OCI-LY3 (cell line): Measurements from ENCODE around the gene HLF.

ENCODE experiments used
- H2AFZ ChIP-seq: fragments of 200-600, 300-600 bp; shearing (Covaris generic); 2 replicates; pipeline ENCODE4 v1.6.0; 2014; ENCODE audit warnings: antibody characterized with exemption, low read depth, low read length
- H3K27ac ChIP-seq: fragments of 200-600, 300-600 bp; sonication (generic); 2 replicates; pipeline ENCODE4 v1.5.1; 2014; ENCODE audit warnings: mild to moderate bottlenecking, low read length, moderate library complexity, mixed read lengths
- H3K27me3 ChIP-seq: fragments of 200-600, 300-600 bp; sonication (generic); 2 replicates; pipeline ENCODE4 v1.6.1; 2014; ENCODE audit warnings: low read depth, low read length, mixed read lengths
- H3K36me3 ChIP-seq: fragments of 200-600, 300-600 bp; sonication (generic); replicated peaks from 2 replicates; pipeline ENCODE3; 2014; ENCODE audit warnings: low read depth, low read length, mixed read lengths
- H3K4me1 ChIP-seq: fragments of 300-600, 200-600 bp; sonication (generic); 2 replicates; pipeline ENCODE4 v1.6.1; 2014; ENCODE audit warnings: low read length, mixed read lengths
- H3K4me2 ChIP-seq: fragments of 200-600, 300-600 bp; sonication (generic); 2 replicates; pipeline ENCODE4 v1.6.1; 2014; ENCODE audit warnings: low read length, mixed read lengths
- H3K4me3 ChIP-seq: fragments of 300-600, 200-600 bp; sonication (generic); 2 replicates; pipeline ENCODE4 v1.5.1; 2014; ENCODE audit warnings: antibody characterized with exemption, mild to moderate bottlenecking, low read length, moderate library complexity
- H3K79me2 ChIP-seq: fragments of 300-600, 200-600 bp; shearing (Covaris generic); 2 replicates; pipeline ENCODE4 v1.6.1; 2014; ENCODE audit warnings: mild to moderate bottlenecking, low read length, mixed read lengths
- H3K9ac ChIP-seq: fragments of 300-600, 200-600 bp; shearing (Covaris generic); 2 replicates; pipeline ENCODE4 v1.6.0; 2014; ENCODE audit warnings: mild to moderate bottlenecking, low read length, moderate library complexity
- H3K9me3 ChIP-seq: fragments of 200-600, 300-600 bp; shearing (Covaris generic); 2 replicates; pipeline ENCODE4 v1.6.1; 2014; ENCODE audit warnings: low read length, mixed read lengths; ENCODE audit not compliant: insufficient read depth
- H4K20me1 ChIP-seq: fragments of 200-600, 300-600 bp; sonication (generic); 2 replicates; pipeline ENCODE4 v1.6.1; 2016; ENCODE audit warnings: low read length, mixed read lengths; ENCODE audit not compliant: insufficient read depth
- CTCF ChIP-seq: fragments of 200-600, 300-600 bp; sonication (generic); IDR thresholded peaks from 2 replicates; pipeline ENCODE4 v1.5.1; 2014; ENCODE audit warnings: antibody characterized with exemption, low read length, low read depth
- EZH2phosphoT487 ChIP-seq: fragments of 200-600 bp; shearing (Covaris generic); IDR thresholded peaks from 2 replicates; pipeline ENCODE4 v1.6.1; 2018; ENCODE audit warnings: antibody characterized with exemption, mixed run types, low read depth

Gene HLF

DNA sequence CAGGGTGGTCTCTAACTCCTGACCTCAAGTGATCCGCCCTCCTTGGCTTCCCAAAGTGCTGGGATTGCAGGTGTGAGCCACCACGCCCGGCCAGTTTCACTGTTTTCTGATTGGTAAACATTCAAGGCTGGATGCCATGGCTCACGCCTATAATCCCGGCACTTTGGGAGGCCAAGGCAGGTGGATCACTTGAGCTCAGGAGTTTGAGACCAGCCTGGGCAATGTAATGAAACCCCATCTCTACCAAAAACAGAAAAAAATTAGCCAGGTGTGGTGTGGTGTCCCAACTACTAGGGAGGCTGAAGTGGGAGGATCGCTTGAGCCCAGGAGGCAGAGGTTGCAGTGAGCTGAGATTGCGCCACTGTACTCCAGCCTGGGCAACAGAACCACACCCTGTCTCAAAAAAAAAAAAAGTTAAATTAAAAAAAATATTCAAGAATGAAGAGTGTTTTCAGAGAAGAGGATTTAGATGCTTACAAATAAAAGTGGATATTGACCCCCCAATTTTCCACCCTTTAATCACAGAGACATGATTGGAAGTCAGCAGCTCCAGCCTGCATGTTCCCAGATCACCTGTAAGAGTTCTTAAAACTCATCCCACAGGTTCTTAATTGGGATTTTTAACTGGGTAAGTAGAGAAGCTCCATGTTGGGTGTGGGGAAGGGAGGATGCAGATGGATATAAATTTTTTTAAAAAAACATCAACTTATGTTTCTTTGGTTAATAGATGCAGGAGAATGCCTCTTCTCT lies 23.8 kb downstream of the HLF start:
- Histone ChIP-seq H3K9ac (no peak overlapping the region), H3K4me3 (no peak overlapping the region), H3K27ac (no peak overlapping the region), H3K27me3 (no peaks in the 10 kb centered on the region), H3K9me3 (peaks cover 4% of the 10 kb centered on the region; the same call in 1 of the 2 replicates), H2AFZ (no peak overlapping the region), H3K79me2 (peaks cover 46% of the 10 kb centered on the region), H3K4me2 (no peak overlapping the region), H3K4me1 (peaks cover 28% of the 10 kb centered on the region), H3K36me3 (peaks cover 22% of the 10 kb centered on the region), H4K20me1 (0 out of 2 replicates have a peak, but pooled peaks cover 3% of the 10 kb centered on the region)
- no peak for TF ChIP-seq EZH2phosphoT487
- no peak for TF ChIP-seq CTCF

DNA sequence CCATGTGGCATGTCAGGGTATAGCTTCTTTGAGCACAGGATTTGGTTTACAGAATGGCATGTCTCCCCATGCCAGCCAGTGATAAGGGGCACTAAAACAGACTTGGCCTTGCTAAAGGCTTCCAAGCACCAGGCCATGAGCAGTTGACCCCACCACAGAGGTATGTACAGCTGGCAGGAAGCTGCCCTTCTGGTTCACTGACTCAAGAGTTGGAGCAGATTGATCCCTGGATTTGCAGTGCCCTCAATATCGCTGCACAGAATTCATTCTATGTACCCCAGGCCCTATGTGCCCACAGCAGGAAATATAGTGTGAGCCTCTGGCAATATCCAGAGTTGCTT lies 24.3 kb downstream of the HLF start:
- no peak overlapping the region for H2AFZ ChIP-seq
- H3K4me3 ChIP-seq = no peak overlapping the region
- peaks cover 4% of the 10 kb centered on the region; the same call in 1 of the 2 replicates for H3K9me3 ChIP-seq
- peaks cover 22% of the 10 kb centered on the region for H3K36me3 ChIP-seq
- TF ChIP-seq EZH2phosphoT487 (no peak), CTCF (no peak)
- H3K27ac ChIP-seq = no peak overlapping the region
- H3K27me3 ChIP-seq = no peaks in the 10 kb centered on the region
- no peak overlapping the region for H3K9ac ChIP-seq
- H3K4me1 ChIP-seq = peaks cover 26% of the 10 kb centered on the region
- H3K4me2 ChIP-seq = no peak overlapping the region
- peaks cover 41% of the 10 kb centered on the region for H3K79me2 ChIP-seq
- H4K20me1 ChIP-seq = 0 out of 2 replicates have a peak, but pooled peaks cover 3% of the 10 kb centered on the region

DNA sequence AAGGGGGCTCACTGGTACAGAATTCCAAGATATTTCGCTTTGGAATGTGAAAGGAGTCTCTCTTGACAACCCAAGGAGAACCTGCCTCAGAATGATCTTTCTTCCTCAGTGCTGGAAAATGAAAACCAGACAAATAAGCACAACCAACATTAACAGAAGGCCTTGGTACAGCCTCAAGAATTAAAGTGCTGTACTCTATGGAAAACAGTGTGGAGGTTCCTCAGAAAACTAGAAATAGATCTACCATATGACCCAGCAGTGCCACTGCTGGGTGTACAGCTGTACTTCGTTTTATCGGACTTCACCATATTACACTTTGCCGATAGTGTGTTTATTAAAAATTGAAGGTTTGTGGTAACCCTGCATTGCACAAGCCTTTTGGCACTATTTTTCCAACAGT lies 25.2 kb downstream of the HLF start:
- Histone ChIP-seq H3K79me2 (peaks cover 32% of the 10 kb centered on the region), H4K20me1 (0 out of 2 replicates have a peak, but pooled peaks cover 3% of the 10 kb centered on the region), H3K9ac (no peak overlapping the region), H3K4me3 (no peak overlapping the region), H3K4me2 (no peak overlapping the region), H3K4me1 (peaks cover 23% of the 10 kb centered on the region), H3K36me3 (peaks cover 22% of the 10 kb centered on the region), H3K27me3 (no peaks in the 10 kb centered on the region), H2AFZ (no peak overlapping the region), H3K9me3 (peaks cover 4% of the 10 kb centered on the region; the same call in 1 of the 2 replicates), H3K27ac (no peak overlapping the region)
- TF ChIP-seq CTCF (no peak), EZH2phosphoT487 (no peak)

- no peak for TF ChIP-seq EZH2phosphoT487
- no peak for TF ChIP-seq CTCF
These were observed 25.8 kb downstream of the HLF start for GRCh38 chr17:55290492-55291113.

More at GRCh38 chr17:55290492-55291113, 25.8 kb downstream of the HLF start:
- Histone ChIP-seq H2AFZ (no peak overlapping the region), H3K36me3 (peaks cover 22% of the 10 kb centered on the region), H3K9ac (no peak overlapping the region), H3K4me3 (no peak overlapping the region), H3K27me3 (no peaks in the 10 kb centered on the region), H4K20me1 (0 out of 2 replicates have a peak, but pooled peaks cover 3% of the 10 kb centered on the region), H3K79me2 (peaks cover 26% of the 10 kb centered on the region), H3K27ac (no peak overlapping the region), H3K4me2 (peak overlapping the region; percentile 6; the same call in 1 of the 2 replicates), H3K4me1 (peaks cover 29% of the 10 kb centered on the region), H3K9me3 (peaks cover 4% of the 10 kb centered on the region; the same call in 1 of the 2 replicates)
